ENCODE results near the gene GABRG3. TPM values are rescaled to one million over a fixed set of nuclear protein-coding genes. Genes with fewer than 3 reads are reported as not detected.

GABRG3 gene
- total and polyA plus RNA-seq, 10 of the 15 experiments (the other 5 are each of a cell fraction or from before 2014, with no cell fraction given) = 0.15 TPM; not detected in 9

- POLR2A ChIA-PET = no interaction called here
- no peaks in the 10 kb centered on the region for H3K36me3 ChIP-seq (ENCODE audit: control insufficient read depth in 2 of 2, insufficient read depth in 2 of 2, low read length in 1 of 2)
- intact Hi-C loops (cut with micrococcal nuclease; ENCODE audit: unreplicated experiment) = no loop called here
- H3K4me1 ChIP-seq (ENCODE audit: control insufficient read depth, insufficient read depth, low read length) = no peaks in the 10 kb centered on the region
- no peak overlapping the region for H3K27ac ChIP-seq (ENCODE audit: control insufficient read depth, insufficient read depth)
- DNase-seq (ENCODE audit: low read depth, low spot score) (no peak), ATAC-seq (no peak), FAIRE-seq (no peak)
- CTCF ChIA-PET = no interaction called here
- H4K20me1 ChIP-seq (ENCODE audit: control insufficient read depth, insufficient read depth) = no peaks in the 10 kb centered on the region
- in situ Hi-C loops (cut with MboI) = loop anchor here (10.0 kb wide), 1 partner anchor 56 kb away; no protein-coding TSS in a partner anchor
- no peak overlapping the region for H2AFZ ChIP-seq (ENCODE audit: control insufficient read depth, low read depth, low read length)
- H3K79me2 ChIP-seq (ENCODE audit: control insufficient read depth, insufficient read depth, low read length) = no peaks in the 10 kb centered on the region
- RAD21 ChIA-PET (ENCODE audit: unreplicated experiment) = no interaction called here
- H3K9ac ChIP-seq (ENCODE audit: control insufficient read depth, insufficient read depth, low read length) = no peak overlapping the region
- no TSS peak for BruUV-seq (replicated peaks)
- SMC1A ChIA-PET (ENCODE audit: uncharacterized antibody, unreplicated experiment) = no interaction called here
- 49% methylated on average over 8 of the region's 8 CpGs for WGBS (ENCODE audit: insufficient coverage, insufficient replicate concordance, low lambda C conversion rate, missing lambda C conversion rate)
- no peaks in the 10 kb centered on the region; the same call in 2 of the 3 replicates for H3K9me3 ChIP-seq (replicated peaks; ENCODE audit: control insufficient read depth, insufficient read depth, low read length)
- H3K4me2 ChIP-seq (ENCODE audit: control insufficient read depth, insufficient read depth) = no peak overlapping the region
- no peak overlapping the region for H3K4me3 ChIP-seq
- H3K27me3 ChIP-seq (replicated peaks in 1 of 2; ENCODE audit: control insufficient read depth in 2 of 2, insufficient read depth in 2 of 2, low read length in 1 of 2) = no peaks in the 10 kb centered on the region
- TF ChIP-seq, protein P1, sequence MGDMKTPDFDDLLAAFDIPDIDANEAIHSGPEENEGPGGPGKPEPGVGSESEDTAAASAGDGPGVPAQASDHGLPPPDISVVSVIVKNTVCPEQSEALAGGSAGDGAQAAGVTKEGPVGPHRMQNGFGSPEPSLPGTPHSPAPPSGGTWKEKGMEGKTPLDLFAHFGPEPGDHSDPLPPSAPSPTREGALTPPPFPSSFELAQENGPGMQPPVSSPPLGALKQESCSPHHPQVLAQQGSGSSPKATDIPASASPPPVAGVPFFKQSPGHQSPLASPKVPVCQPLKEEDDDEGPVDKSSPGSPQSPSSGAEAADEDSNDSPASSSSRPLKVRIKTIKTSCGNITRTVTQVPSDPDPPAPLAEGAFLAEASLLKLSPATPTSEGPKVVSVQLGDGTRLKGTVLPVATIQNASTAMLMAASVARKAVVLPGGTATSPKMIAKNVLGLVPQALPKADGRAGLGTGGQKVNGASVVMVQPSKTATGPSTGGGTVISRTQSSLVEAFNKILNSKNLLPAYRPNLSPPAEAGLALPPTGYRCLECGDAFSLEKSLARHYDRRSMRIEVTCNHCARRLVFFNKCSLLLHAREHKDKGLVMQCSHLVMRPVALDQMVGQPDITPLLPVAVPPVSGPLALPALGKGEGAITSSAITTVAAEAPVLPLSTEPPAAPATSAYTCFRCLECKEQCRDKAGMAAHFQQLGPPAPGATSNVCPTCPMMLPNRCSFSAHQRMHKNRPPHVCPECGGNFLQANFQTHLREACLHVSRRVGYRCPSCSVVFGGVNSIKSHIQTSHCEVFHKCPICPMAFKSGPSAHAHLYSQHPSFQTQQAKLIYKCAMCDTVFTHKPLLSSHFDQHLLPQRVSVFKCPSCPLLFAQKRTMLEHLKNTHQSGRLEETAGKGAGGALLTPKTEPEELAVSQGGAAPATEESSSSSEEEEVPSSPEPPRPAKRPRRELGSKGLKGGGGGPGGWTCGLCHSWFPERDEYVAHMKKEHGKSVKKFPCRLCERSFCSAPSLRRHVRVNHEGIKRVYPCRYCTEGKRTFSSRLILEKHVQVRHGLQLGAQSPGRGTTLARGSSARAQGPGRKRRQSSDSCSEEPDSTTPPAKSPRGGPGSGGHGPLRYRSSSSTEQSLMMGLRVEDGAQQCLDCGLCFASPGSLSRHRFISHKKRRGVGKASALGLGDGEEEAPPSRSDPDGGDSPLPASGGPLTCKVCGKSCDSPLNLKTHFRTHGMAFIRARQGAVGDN (IDR thresholded peaks at IDR 0.05) = no peak
- TF ChIP-seq NR2F1 (conservative IDR thresholded peaks at IDR 0.05) = no peak
- no peak for TF ChIP-seq NKRF (conservative IDR thresholded peaks at IDR 0.05)
- TF ChIP-seq LARP7 (IDR thresholded peaks at IDR 0.05) = no peak
- no peak for TF ChIP-seq ZZZ3 (IDR thresholded peaks at IDR 0.05; ENCODE audit: control insufficient read depth, insufficient read length, low read depth)
- TF ChIP-seq BHLHE40 (IDR thresholded peaks at IDR 0.05; ENCODE audit: borderline replicate concordance in 1 of 2, low read depth in 2 of 2, low read length in 1 of 2) = no peak
- TF ChIP-seq MYC (IDR thresholded peaks at IDR 0.05; ENCODE audit: insufficient read depth, insufficient read length, insufficient replicate concordance, low read length, severe bottlenecking) = no peak
- TF ChIP-seq MYB (IDR thresholded peaks at IDR 0.05; ENCODE audit: borderline replicate concordance, low read depth, low read length) = no peak
- no peak for TF ChIP-seq CHD4 (IDR thresholded peaks at IDR 0.05)
- no peak for TF ChIP-seq NFYA (IDR thresholded peaks at IDR 0.05; ENCODE audit: borderline replicate concordance, low read depth, low read length)
- TF ChIP-seq MXI1 (IDR thresholded peaks at IDR 0.05; ENCODE audit: low read depth, low read length) = no peak
- TF ChIP-seq, protein P2, sequence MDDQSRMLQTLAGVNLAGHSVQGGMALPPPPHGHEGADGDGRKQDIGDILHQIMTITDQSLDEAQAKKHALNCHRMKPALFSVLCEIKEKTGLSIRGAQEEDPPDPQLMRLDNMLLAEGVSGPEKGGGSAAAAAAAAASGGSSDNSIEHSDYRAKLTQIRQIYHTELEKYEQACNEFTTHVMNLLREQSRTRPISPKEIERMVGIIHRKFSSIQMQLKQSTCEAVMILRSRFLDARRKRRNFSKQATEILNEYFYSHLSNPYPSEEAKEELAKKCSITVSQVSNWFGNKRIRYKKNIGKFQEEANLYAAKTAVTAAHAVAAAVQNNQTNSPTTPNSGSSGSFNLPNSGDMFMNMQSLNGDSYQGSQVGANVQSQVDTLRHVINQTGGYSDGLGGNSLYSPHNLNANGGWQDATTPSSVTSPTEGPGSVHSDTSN (IDR thresholded peaks at IDR 0.05; ENCODE audit: insufficient replicate concordance, low read depth, low read length) = no peak
- no peak for TF ChIP-seq ZBTB11 (CRISPR knock-in tag; IDR thresholded peaks at IDR 0.05)
These were observed 427.7 kb downstream of the GABRG3 start for GRCh38 chr15:27398631-27399161.
